Kasumi-1 (cell line): Measurements from ENCODE around the gene TAF6.

ENCODE experiments used
- DNase-seq, 2 experiments: peaks; one replicate each; lab custom pipeline; 2025; lab: John Stamatoyannopoulos, UW

The TAF6 gene

DNA sequence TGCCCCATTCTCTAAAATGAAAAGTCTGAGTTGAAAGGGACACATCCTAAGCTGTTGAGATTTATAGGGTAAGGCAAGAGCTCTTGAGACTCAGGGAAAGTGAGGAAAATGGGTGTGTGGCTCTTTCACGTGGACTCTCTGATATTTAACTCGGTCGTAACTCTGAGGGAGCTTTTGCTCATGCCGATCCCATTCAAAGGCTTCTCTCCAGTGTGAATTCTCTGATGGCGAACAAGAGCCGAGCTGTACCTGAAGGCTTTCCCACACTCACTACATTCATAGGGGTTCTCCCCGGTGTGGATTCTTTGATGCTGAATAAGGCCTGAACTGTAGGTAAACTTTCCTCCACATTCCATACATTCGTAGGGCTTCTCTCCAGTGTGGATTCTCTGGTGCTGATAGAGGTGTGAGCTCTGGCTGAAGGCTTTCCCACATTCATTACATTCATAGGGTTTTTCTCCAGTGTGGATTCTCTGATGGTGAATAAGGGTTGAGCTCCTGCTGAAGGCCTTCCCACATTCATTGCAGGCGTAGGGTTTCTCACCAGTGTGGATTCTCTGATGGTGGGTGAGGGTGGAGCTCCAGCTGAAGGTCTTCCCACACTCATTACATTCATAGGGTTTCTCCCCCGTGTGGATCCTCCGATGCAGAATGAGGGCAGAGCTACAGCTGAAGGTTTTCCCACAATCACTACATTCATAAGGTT lies 48.0 kb downstream of the TAF6 start:
- no peak for DNase-seq

DNA sequence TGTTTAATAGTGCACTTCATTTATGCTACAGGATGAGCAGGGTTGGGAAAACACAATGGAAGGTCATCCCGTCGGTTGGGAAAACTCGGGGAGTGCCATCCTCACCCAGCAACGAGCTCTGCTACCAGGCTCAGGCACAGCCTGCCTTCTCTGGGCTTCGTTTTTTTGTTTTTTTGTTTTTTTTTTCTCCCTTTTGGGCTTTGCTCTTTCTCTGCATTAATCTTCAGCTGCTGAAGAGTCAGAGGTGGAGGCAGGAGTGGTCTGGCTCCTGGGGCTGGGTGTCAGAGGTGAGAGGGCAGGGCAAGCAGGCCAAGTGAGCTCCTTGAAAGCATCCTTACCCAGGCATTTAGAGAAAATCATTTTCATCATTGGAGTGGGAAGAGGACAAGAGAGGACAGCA lies 49.2 kb downstream of the TAF6 start:
- no peak for DNase-seq

DNA sequence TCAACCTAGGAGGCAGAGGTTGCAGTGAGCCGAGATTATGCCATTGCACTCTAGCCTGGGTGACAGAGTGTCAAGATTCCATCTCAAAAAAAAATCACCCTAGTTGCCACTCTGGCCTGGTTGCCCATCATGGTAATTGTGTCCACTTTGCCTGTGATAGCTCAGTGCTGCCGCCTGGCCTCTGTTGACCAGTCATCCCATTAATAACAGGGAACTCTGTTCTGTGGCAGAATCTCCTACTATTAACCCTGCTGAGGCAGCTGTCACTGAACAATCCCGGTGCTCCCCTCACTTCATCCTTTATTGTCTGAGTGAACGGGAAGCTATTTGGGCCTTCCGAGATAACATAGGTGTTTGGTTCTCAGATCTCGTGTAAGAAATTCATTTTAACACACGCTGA lies 52.2 kb downstream of the TAF6 start:
- DNase-seq, result no peak

DNA sequence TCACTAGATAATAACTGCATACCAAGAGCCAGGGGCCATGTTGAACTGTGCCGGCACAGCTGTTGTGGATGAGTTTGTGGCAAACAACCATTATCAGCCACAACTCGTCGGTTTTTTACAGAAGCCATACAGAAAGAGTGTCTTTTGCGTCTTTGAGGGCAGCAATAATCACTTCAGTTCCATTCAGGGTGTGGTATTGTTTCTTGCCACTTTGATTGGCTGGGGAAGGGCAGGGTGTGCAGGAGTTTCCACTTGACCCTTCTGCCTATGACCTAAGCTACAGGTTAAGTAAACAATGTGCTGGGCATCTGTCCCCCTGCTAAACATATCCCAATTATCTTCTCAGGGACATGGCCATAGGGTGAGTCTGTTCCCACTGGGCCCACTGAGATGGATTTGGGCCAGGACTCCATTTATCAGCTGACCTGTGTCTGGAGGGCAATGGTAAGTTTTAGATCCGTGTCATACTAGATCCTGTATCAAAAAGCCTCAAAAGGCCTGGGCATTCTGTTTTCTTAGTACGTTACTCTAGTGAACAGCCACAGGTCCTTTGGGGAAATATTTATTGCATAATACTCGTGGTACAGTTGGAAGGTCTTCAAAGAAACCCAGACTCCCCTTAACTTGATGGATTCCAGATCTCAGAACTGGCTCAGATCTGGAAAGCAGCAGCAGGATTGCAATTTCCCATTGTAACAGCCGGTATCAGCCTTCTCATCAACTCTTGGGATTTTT lies 53.5 kb downstream of the TAF6 start:
- no peak for DNase-seq

DNA sequence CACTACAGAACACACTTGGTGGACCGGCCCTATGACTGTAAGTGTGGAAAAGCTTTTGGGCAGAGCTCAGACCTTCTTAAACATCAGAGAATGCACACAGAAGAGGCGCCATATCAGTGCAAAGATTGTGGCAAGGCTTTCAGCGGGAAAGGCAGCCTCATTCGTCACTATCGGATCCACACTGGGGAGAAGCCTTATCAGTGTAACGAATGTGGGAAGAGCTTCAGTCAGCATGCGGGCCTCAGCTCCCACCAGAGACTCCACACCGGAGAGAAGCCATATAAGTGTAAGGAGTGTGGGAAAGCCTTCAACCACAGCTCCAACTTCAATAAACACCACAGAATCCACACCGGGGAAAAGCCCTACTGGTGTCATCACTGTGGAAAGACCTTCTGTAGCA lies 55.0 kb downstream of the TAF6 start:
- DNase-seq, result no peak

DNA sequence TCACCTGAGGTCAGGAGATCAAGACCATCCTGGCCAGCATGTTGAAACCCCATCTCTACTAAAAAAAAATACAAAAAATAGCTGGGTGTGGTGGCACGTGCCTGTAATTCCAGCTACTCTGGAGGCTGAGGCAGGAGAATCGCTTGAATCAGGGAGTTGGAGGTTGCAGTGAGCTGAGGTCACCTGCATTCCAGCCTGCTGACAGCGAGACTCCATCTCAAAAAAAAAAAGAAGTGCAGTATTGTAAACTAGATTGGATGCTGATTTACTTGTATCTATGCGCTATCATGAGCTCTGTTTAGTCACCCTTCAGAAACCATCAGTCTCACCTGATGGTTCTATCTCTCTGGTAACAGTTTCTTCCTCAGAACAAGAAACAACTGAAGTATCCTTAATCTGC lies 55.8 kb downstream of the TAF6 start:
- DNase-seq, result no peak

DNA sequence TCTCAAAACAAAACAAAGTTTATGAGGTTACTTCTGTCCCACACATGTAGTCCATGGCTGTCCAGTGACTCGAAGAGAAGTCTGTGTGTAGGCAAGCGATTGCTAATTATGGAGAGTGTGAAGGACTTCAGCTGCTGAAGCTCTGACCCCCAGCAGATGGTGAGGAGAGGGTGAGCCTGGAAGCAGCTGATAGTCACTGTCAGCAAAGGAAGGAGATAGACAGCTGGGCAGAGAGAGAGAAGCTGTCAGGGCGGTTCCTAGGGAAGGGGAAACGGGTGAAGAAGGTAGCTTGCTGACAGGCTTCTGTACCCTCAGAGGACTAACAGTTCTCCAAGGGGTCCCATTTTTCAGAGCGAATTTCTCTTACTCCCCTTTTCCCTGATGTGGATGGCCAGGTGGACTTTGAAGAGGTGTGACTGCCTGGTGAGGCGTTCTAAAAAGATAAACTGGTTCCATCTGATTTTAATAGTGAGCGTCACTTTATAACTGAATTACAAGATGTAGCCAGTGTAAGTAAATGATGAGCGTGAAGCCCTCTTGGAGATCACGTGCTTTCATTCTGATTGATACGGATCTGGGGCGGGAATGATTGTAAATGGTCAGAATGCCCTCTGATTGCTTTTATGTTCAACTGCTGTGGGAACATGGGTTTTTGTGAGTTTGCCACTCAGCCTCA lies 57.5 kb downstream of the TAF6 start:
- DNase-seq, result no peak

DNA sequence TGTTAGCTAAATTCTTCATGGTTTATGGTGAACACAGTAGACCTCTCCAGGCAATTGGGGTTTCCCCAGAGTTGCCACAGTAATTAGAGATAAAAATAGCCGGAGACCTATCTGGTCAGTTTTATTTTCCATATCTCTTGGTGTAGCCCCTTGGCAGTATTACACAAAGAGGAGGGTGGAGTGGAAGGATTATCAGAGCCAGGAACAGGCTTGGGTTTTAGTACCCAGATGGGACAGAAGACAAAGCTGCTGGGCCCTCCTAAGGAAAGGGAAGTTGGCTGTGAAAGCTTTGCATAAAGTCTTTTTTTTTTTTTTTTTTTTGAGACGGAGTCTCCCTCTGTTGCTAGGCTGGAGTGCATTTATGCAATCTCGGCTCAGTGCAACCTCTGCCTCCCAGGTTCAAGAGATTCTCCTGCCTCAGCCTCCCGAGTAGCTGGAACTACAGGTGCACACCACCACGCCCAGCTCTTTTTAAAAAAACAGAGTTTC lies 59.9 kb downstream of the TAF6 start:
- no peak for DNase-seq
